Measurements from ENCODE around the gene BRPF1.
"Not testable (repeated sequence)": the region's sequence is repeated elsewhere in the genome, so short reads cannot be mapped to it uniquely, and the experiment has no call there.

Gene BRPF1

GRCh38 chr3:9769426-9770275 lies 38.1 kb downstream of the BRPF1 start, which contains the start of gene CAMK1:
Gene CAMK1, minus strand, starts transcription at chr3:9769947. Its CDS starts 2,198 bp downstream, at chr3:9767749.
- DNase-seq (ENCODE audit: low spot score): peak; percentile 91

DNA sequence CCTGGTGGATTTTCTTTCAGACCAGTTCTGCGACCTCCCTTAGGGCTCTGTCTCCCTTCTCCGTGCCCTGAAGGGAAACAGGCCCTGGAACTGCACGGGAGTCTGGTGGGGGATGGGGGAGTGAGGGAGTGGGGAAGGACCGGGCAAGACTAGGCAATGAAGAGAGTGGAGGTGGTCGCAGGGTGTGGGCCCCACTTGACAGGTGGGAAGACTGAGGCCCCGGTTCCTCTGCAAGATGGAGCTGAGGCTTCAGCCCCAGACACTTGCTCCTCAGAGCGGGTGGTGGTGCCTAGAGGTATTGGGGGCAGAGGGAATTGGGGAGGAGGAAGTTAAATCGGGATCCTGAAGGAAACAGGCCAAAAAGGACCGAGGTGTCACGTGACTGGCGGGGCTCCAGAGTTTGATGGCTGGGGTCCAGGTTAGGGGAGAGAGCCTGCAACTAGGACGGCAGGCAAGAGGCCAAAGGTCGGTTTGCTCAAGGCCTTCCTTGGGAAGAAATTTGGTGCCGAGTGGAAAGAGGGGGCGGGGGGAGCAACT lies 38.8 kb downstream of the BRPF1 start:
- DNase-seq (ENCODE audit: low spot score): no peak

GRCh38 chr3:9771007-9771406 lies 39.5 kb downstream of the BRPF1 start:
- DNase-seq (ENCODE audit: low spot score): not testable (repeated sequence)

- DNase-seq (ENCODE audit: low spot score): no peak
Observed at GRCh38 chr3:9776896-9777693, 45.6 kb downstream of the BRPF1 start.

DNA sequence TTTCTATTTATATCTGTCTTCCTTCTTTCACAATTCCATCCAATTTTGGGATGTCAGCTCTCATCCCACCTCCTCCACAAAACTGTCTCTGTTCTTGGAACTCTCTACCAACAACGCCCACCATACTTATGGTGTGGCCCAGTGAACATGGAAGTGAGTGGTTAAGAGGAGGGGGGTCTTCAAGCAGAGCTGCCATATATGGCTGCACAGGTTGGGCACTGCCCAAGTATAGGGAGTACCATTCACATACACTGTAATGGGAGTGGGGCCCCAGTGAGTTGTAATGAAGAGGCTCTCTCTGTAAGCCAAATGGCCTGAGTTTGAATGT lies 46.1 kb downstream of the BRPF1 start:
- no peak for DNase-seq (ENCODE audit: low spot score)

GRCh38 chr3:9778143-9779074 lies 46.9 kb downstream of the BRPF1 start:
- DNase-seq (ENCODE audit: low spot score): no peak

- DNase-seq (ENCODE audit: low spot score): no peak
Observed at GRCh38 chr3:9779075-9779593, 47.6 kb downstream of the BRPF1 start.

GRCh38 chr3:9779721-9780457 lies 48.4 kb downstream of the BRPF1 start:
- no peak for DNase-seq (ENCODE audit: low spot score)

DNA sequence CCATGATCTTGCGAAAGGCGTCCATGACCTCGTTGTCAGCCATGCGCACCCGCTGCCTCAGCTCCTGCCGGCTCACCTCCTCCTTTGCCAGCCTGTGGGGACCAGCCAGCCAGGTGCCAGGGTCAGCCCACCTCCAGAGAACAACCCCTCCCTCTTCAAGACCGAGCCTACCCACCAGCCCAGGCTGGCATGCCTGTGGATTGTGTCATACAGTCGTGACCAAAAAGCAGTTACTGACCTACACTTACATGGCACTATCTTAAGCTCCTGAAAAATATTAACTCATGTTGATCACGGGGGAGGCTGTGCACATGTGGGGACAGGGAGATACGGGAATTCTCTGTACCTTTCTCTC lies 48.9 kb downstream of the BRPF1 start:
- DNase-seq (ENCODE audit: low spot score): no peak

- no peak for DNase-seq (ENCODE audit: low spot score)
Observed at GRCh38 chr3:9780910-9781309, 49.4 kb downstream of the BRPF1 start.

DNA sequence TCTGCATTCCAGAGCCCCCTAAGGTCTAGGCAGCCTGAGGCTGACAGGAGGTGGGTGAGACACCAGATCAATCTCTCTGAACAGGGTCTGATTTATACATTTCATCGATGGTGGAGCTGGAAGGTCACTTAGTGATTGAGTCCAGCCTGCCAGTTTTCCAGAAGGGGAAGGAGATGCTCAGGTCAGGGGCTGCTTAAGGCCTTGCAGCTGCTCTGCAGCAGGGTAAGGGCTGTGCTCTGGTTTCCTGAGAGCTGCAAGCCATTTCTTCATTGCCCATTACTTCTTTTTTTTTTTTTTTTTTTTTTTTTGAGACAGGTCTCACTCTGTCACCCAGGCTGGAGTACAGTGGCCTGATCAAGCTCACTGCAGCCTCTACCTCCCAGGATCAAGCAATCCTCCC lies 50.0 kb downstream of the BRPF1 start:
- no peak for DNase-seq (ENCODE audit: low spot score)

DNA sequence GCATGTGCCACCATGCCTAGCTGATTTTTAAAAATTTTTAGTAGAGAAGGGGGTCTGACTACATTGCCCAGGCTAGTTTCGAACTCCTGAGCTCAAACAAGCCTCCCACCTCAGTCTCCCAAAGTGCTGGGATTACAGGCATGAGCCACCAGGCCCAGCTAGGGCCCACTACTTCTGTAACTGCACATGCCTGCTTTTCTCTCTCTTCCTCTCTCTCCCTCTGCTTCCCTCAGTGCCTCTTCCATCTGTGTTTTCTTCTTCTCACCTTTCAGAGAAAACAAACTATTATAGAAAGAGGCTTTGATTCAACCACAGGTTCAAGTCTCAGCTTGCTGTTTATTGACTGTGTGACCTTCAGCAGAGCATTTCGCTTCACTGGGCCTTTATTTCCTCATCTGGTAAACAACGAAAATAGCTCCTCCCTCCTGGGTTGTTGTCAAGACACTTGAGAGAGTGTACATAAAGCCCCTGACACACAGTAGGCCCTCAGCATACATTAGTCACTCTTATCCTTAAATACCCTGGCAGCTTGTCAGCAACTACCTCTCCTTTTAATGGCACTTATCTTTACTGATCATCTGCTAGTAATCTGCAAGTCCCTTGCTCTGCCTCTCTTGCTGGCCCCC lies 50.6 kb downstream of the BRPF1 start:
- DNase-seq (ENCODE audit: low spot score): no peak

GRCh38 chr3:9782770-9783169 lies 51.2 kb downstream of the BRPF1 start:
- no peak for DNase-seq (ENCODE audit: low spot score)

- DNase-seq (ENCODE audit: low spot score): no peak
Observed at GRCh38 chr3:9783954-9784353, 52.4 kb downstream of the BRPF1 start.

DNA sequence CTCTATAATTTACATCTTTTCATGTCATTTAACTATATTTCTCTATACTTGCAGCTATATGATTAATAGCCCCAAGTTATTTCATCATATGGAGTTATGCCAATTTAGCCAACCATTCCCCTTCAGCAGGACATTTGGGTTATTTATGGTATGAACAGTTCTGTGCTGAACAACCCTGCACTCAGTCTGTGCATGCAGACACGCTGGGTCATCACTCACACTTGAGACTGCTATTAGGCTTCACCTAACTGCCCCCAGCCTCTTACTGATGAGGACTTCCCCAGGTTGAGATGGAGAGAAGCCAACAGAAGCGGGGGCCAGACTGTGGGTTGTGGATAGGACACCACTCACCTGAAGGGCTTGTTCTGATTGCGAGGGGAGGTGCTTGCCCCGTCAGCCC lies 53.4 kb downstream of the BRPF1 start:
- no peak for DNase-seq (ENCODE audit: low spot score)

GRCh38 chr3:9785602-9786001 lies 54.1 kb downstream of the BRPF1 start:
- no peak for DNase-seq (ENCODE audit: low spot score)

- no peak for DNase-seq (ENCODE audit: low spot score)
Observed at GRCh38 chr3:9786209-9786739, 54.7 kb downstream of the BRPF1 start.

DNA sequence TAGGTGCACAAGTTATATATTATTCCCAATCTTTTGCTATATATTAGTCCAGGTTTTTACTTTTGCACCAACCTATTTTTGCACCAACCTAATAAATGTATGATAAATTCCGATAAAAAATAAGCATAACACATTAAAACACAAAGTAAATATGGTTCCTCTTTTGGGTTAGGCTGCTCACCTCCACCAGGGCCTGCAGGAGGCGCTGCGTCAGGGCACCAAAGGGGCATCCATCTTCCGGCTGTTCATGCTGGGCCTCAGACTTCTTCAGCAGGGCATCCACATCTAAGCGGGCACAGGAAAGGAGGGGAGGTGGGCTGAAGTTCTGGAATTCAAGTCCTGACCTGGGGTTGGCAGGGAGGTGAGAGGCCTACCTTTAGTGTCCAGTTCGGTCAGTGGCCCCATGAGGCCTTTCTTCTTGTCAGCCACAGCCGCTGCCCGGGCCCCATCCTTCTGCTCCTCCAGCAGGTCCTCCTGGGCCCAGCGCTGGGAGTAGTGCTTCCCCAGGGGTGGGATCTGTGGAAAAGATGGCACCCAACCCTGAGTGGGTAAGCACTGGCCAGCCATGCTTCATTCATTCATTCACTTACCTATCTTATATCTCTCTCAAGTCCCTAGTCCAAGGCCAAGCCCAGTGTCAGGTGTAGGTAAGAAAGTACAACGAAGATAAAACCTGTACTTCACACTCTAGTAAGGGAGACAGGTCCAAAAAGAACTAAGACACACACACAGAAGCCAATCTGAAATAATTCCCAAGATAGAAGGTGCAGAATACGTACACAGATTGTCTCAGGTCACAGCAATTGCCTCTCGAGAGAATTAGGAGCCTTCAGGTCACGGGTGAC lies 55.5 kb downstream of the BRPF1 start:
- no peak for DNase-seq (ENCODE audit: low spot score)

GRCh38 chr3:9787714-9788113 lies 56.2 kb downstream of the BRPF1 start:
- no peak for DNase-seq (ENCODE audit: low spot score)
